ENCODE data around the gene FBXO10.
"Not testable (repeated sequence)": the region's sequence is repeated elsewhere in the genome, so short reads cannot be mapped to it uniquely, and the experiment has no call there.

Gene FBXO10

GRCh38 chr9:37549527-37549926 is 26.7 kb downstream of the FBXO10 start:
- no peak for DNase-seq

- no peak for DNase-seq
Measured at GRCh38 chr9:37547328-37547878, 28.8 kb downstream of the FBXO10 start.

- DNase-seq, result no peak
Measured at GRCh38 chr9:37543468-37543867, 32.7 kb downstream of the FBXO10 start.

- no peak for DNase-seq
Measured at GRCh38 chr9:37542895-37543294, 33.3 kb downstream of the FBXO10 start.

- no peak for DNase-seq
Measured at GRCh38 chr9:37542488-37542887, 33.7 kb downstream of the FBXO10 start.

GRCh38 chr9:37541465-37541864 is 34.7 kb downstream of the FBXO10 start:
- DNase-seq, result no peak

GRCh38 chr9:37540634-37541033 is 35.5 kb downstream of the FBXO10 start:
- DNase-seq, result no peak

- DNase-seq, result no peak
Measured at GRCh38 chr9:37539634-37540033, 36.5 kb downstream of the FBXO10 start.

- no peak for DNase-seq
Measured at GRCh38 chr9:37538099-37538498, 38.1 kb downstream of the FBXO10 start.

- DNase-seq, result no peak
Measured at GRCh38 chr9:37534901-37535300, 41.3 kb downstream of the FBXO10 start.

GRCh38 chr9:37534412-37534811 is 41.8 kb downstream of the FBXO10 start:
- no peak for DNase-seq

- DNase-seq, result peak; percentile 55
Measured at GRCh38 chr9:37531699-37532098, 44.5 kb downstream of the FBXO10 start.

- DNase-seq, result peak; percentile 73
Measured at GRCh38 chr9:37528652-37529471, 47.3 kb downstream of the FBXO10 start.

GRCh38 chr9:37523916-37524315 is 52.3 kb downstream of the FBXO10 start:
- no peak for DNase-seq

GRCh38 chr9:37522971-37523370 is 53.2 kb downstream of the FBXO10 start:
- no peak for DNase-seq

- DNase-seq, result no peak
Measured at GRCh38 chr9:37521111-37521510, 55.1 kb downstream of the FBXO10 start.

GRCh38 chr9:37520641-37521040 is 55.5 kb downstream of the FBXO10 start:
- DNase-seq, result no peak

GRCh38 chr9:37517923-37518322 is 58.3 kb downstream of the FBXO10 start:
- DNase-seq, result no peak

- DNase-seq, result no peak
Measured at GRCh38 chr9:37515620-37516258, 60.4 kb downstream of the FBXO10 start.

- no peak for DNase-seq
Measured at GRCh38 chr9:37514999-37515398, 61.2 kb downstream of the FBXO10 start.

GRCh38 chr9:37514415-37514814 is 61.8 kb downstream of the FBXO10 start:
- DNase-seq, result not testable (repeated sequence)

GRCh38 chr9:37512437-37512836 is 63.7 kb downstream of the FBXO10 start:
- DNase-seq, result no peak

- DNase-seq, result no peak
Measured at GRCh38 chr9:37511016-37512010, 64.9 kb downstream of the FBXO10 start.

All from activated CD4-positive, alpha-beta T cell treated with anti-CD3 and anti-CD28 coated beads, Interleukin-2, amount 50 U/mL, for 1 hour (primary cell).